ENCODE measurements around the gene KAZN. TPM values are rescaled to one million over a fixed set of nuclear protein-coding genes. Genes with fewer than 3 reads are reported as not detected.

Gene KAZN
- total and polyA plus RNA-seq, 8 donors = 1.2 to 50.7 (median 6.8) TPM

GRCh38 chr1:14705824-14706223 is 107.3 kb downstream of the KAZN start:
- Histone ChIP-seq H3K4me1 (no peaks in the 10 kb centered on the region), H3K9me3 (peaks cover 0 to 8% (median 0%) of the 10 kb centered on the region in 4 donors), H3K36me3 (no peaks in the 10 kb centered on the region), H3K4me3 (no peak overlapping the region), H3K27me3 (no peaks in the 10 kb centered on the region), H3K27ac (no peak overlapping the region)
- no peak for DNase-seq
- 77 to 93% (median 88%) methylated on average over 5 of the region's 5 CpGs for WGBS, 5 donors
- intact Hi-C loops (cut with DNase I; ENCODE audit: low total_unique reads) = no loop called here
- TF ChIP-seq CTCF (IDR thresholded peaks at IDR 0.05) = no peak
- TF ChIP-seq POLR2A (IDR thresholded peaks at IDR 0.05) = no peak
- TF ChIP-seq POLR2AphosphoS5 (IDR thresholded peaks at IDR 0.05) = no peak
- no peak for TF ChIP-seq EP300 (IDR thresholded peaks at IDR 0.05)

- TF ChIP-seq CTCF (IDR thresholded peaks at IDR 0.05) (no peak), POLR2AphosphoS5 (IDR thresholded peaks at IDR 0.05) (no peak), EP300 (IDR thresholded peaks at IDR 0.05) (no peak), POLR2A (IDR thresholded peaks at IDR 0.05) (no peak)
- Histone ChIP-seq H3K27ac (no peak overlapping the region), H3K4me3 (no peak overlapping the region), H3K9me3 (peaks cover 0 to 8% (median 0%) of the 10 kb centered on the region in 4 donors), H3K4me1 (no peaks in the 10 kb centered on the region), H3K36me3 (no peaks in the 10 kb centered on the region), H3K27me3 (no peaks in the 10 kb centered on the region)
- WGBS, 5 donors = 49 to 74% (median 64%) methylated on average over 5 of the region's 5 CpGs
- intact Hi-C loops (cut with DNase I; ENCODE audit: low total_unique reads) = no loop called here
- DNase-seq = no peak
Observed at GRCh38 chr1:14706631-14707030, 108.1 kb downstream of the KAZN start.

- intact Hi-C loops (cut with DNase I; ENCODE audit: low total_unique reads) = no loop called here
- 83 to 90% (median 86%) methylated on average over 16 of the region's 16 CpGs for WGBS, 5 donors
- Histone ChIP-seq H3K9me3 (peaks cover 0 to 8% (median 0%) of the 10 kb centered on the region in 4 donors), H3K4me1 (no peaks in the 10 kb centered on the region), H3K36me3 (no peaks in the 10 kb centered on the region), H3K27me3 (no peaks in the 10 kb centered on the region), H3K4me3 (no peak overlapping the region), H3K27ac (no peak overlapping the region)
- DNase-seq = no peak
- no peak for TF ChIP-seq CTCF (IDR thresholded peaks at IDR 0.05)
- TF ChIP-seq EP300 (IDR thresholded peaks at IDR 0.05) = no peak
- TF ChIP-seq POLR2A (IDR thresholded peaks at IDR 0.05) = no peak
- no peak for TF ChIP-seq POLR2AphosphoS5 (IDR thresholded peaks at IDR 0.05)
Observed at GRCh38 chr1:14707531-14708445, 109.3 kb downstream of the KAZN start.

- intact Hi-C loops (cut with DNase I; ENCODE audit: low total_unique reads) = no loop called here
Observed at GRCh38 chr1:14710331-14710730, 111.8 kb downstream of the KAZN start.

More at GRCh38 chr1:14710331-14710730, 111.8 kb downstream of the KAZN start:
- H3K4me1 ChIP-seq = no peaks in the 10 kb centered on the region
- DNase-seq = no peak
- TF ChIP-seq POLR2AphosphoS5 (IDR thresholded peaks at IDR 0.05) (no peak), POLR2A (IDR thresholded peaks at IDR 0.05) (no peak), EP300 (IDR thresholded peaks at IDR 0.05) (no peak), CTCF (IDR thresholded peaks at IDR 0.05) (no peak)
- H3K36me3 ChIP-seq = no peaks in the 10 kb centered on the region
- WGBS, 5 donors = 89 to 94% (median 90%) methylated on average over 6 of the region's 6 CpGs
- H3K4me3 ChIP-seq = no peak overlapping the region
- no peak overlapping the region for H3K27ac ChIP-seq
- peaks cover 0 to 8% (median 0%) of the 10 kb centered on the region in 4 donors for H3K9me3 ChIP-seq
- H3K27me3 ChIP-seq = no peaks in the 10 kb centered on the region
